CD4-positive, alpha-beta T cell treated with Interleukin-21 for 1 hour (primary cell): ENCODE measurements around the gene EPHB3.
"Not testable (repeated sequence)": the region's sequence is repeated elsewhere in the genome, so short reads cannot be mapped to it uniquely, and the experiment has no call there.

Source experiments
- DNase-seq: peaks from one replicate; pipeline ENCODE4 v3.0.0-alpha.2; 2020

EPHB3 gene

GRCh38 chr3:184601576-184602371 lies 40.2 kb downstream of the EPHB3 start:
- no peak for DNase-seq

- no peak for DNase-seq
Measured at GRCh38 chr3:184602372-184603150, 41.0 kb downstream of the EPHB3 start.

- DNase-seq = no peak
Measured at GRCh38 chr3:184603151-184604030, 41.8 kb downstream of the EPHB3 start.

GRCh38 chr3:184604039-184604601 lies 42.5 kb downstream of the EPHB3 start:
- DNase-seq = no peak

- no peak for DNase-seq
Measured at GRCh38 chr3:184604615-184605290, 43.2 kb downstream of the EPHB3 start.

- DNase-seq = peak; percentile 45
Measured at GRCh38 chr3:184608209-184608608, 46.6 kb downstream of the EPHB3 start.

GRCh38 chr3:184609476-184610244 lies 48.1 kb downstream of the EPHB3 start:
- no peak for DNase-seq

- DNase-seq = no peak
Measured at GRCh38 chr3:184610245-184610871, 48.8 kb downstream of the EPHB3 start.

GRCh38 chr3:184611607-184612281 lies 50.2 kb downstream of the EPHB3 start:
- no peak for DNase-seq

GRCh38 chr3:184615396-184615795 lies 53.8 kb downstream of the EPHB3 start:
- no peak for DNase-seq

GRCh38 chr3:184616436-184616835 lies 54.9 kb downstream of the EPHB3 start:
- DNase-seq = no peak

GRCh38 chr3:184617306-184617705 lies 55.7 kb downstream of the EPHB3 start:
- not testable (repeated sequence) for DNase-seq

- no peak for DNase-seq
Measured at GRCh38 chr3:184618811-184619210, 57.2 kb downstream of the EPHB3 start.

GRCh38 chr3:184619369-184619768 lies 57.8 kb downstream of the EPHB3 start:
- peak; percentile 37 for DNase-seq

GRCh38 chr3:184619787-184620430 lies 58.3 kb downstream of the EPHB3 start:
- DNase-seq = no peak

- no peak for DNase-seq
Measured at GRCh38 chr3:184620475-184621119, 59.0 kb downstream of the EPHB3 start.

GRCh38 chr3:184622156-184622555 lies 60.6 kb downstream of the EPHB3 start:
- DNase-seq = not testable (repeated sequence)

- DNase-seq = no peak
Measured at GRCh38 chr3:184626923-184627322, 65.3 kb downstream of the EPHB3 start.

- no peak for DNase-seq
Measured at GRCh38 chr3:184629555-184630160, 68.1 kb downstream of the EPHB3 start.
